ENCODE results near the gene SSH3. TPM values are rescaled to one million over a fixed set of nuclear protein-coding genes. Genes with fewer than 3 reads are reported as not detected.
A peak's percentile ranks its signal among the peaks of the same experiment; 100 is the strongest.

SSH3 gene
- total RNA-seq, 6 donors from 2014 or later: 35.9 to 99.2 (median 53.8) TPM

GRCh38 chr11:67299471-67300191 is 3.7 kb upstream of the SSH3 start:
- WGBS, 2 donors: 85 to 95% methylated on average over 4 to 28 of the region's 29 CpGs
- Histone ChIP-seq H3K27me3 (no peaks in the 10 kb centered on the region), H3K4me3 (no peak overlapping the region), H3K4me1 (peaks cover 21 to 30% (median 24%) of the 10 kb centered on the region in 4 donors), H3K9me3 (peaks cover 0 to 10% (median 6%) of the 10 kb centered on the region in 4 donors), H3K27ac (no peak overlapping the region), H3K36me3 (peaks cover 13 to 56% (median 35%) of the 10 kb centered on the region in 4 donors)
- DNase-seq: peak in 1 of 2 donors; percentile 79
- no peak for ATAC-seq (ENCODE audit: low FRiP score in 2 of 2)
- TF ChIP-seq POLR2AphosphoS5 (IDR thresholded peaks at IDR 0.05): no peak
- no peak for TF ChIP-seq POLR2A (IDR thresholded peaks at IDR 0.05)
- TF ChIP-seq, protein P1, sequence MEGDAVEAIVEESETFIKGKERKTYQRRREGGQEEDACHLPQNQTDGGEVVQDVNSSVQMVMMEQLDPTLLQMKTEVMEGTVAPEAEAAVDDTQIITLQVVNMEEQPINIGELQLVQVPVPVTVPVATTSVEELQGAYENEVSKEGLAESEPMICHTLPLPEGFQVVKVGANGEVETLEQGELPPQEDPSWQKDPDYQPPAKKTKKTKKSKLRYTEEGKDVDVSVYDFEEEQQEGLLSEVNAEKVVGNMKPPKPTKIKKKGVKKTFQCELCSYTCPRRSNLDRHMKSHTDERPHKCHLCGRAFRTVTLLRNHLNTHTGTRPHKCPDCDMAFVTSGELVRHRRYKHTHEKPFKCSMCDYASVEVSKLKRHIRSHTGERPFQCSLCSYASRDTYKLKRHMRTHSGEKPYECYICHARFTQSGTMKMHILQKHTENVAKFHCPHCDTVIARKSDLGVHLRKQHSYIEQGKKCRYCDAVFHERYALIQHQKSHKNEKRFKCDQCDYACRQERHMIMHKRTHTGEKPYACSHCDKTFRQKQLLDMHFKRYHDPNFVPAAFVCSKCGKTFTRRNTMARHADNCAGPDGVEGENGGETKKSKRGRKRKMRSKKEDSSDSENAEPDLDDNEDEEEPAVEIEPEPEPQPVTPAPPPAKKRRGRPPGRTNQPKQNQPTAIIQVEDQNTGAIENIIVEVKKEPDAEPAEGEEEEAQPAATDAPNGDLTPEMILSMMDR (IDR thresholded peaks at IDR 0.05): no peak
- no peak for TF ChIP-seq EP300 (IDR thresholded peaks at IDR 0.05)

GRCh38 chr11:67300256-67300755 is 3.0 kb upstream of the SSH3 start:
- peaks cover 13 to 54% (median 32%) of the 10 kb centered on the region in 4 donors for H3K36me3 ChIP-seq
- no peaks in the 10 kb centered on the region for H3K27me3 ChIP-seq
- TF ChIP-seq, protein P1 (IDR thresholded peaks at IDR 0.05): no peak
- TF ChIP-seq POLR2A (IDR thresholded peaks at IDR 0.05) (no peak), EP300 (IDR thresholded peaks at IDR 0.05) (no peak), POLR2AphosphoS5 (IDR thresholded peaks at IDR 0.05) (no peak)
- H3K4me1 ChIP-seq: peaks cover 23 to 37% (median 28%) of the 10 kb centered on the region in 4 donors
- DNase-seq (peak in 1 of 2 donors; percentile 52), ATAC-seq (ENCODE audit: low FRiP score in 2 of 2) (no peak)
- H3K4me3 ChIP-seq: no peak overlapping the region
- WGBS, 2 donors: 92 to 95% methylated on average over 11 of the region's 13 CpGs
- peaks cover 0 to 9% (median 6%) of the 10 kb centered on the region in 4 donors for H3K9me3 ChIP-seq
- no peak overlapping the region for H3K27ac ChIP-seq

GRCh38 chr11:67300756-67301312 is 2.5 kb upstream of the SSH3 start:
- no peak overlapping the region for H3K4me3 ChIP-seq
- no peak for ATAC-seq (ENCODE audit: low FRiP score in 2 of 2)
- no peak for TF ChIP-seq EP300 (IDR thresholded peaks at IDR 0.05)
- TF ChIP-seq, protein P1 (IDR thresholded peaks at IDR 0.05): no peak
- no peak for TF ChIP-seq POLR2AphosphoS5 (IDR thresholded peaks at IDR 0.05)
- TF ChIP-seq POLR2A (IDR thresholded peaks at IDR 0.05): no peak
- H3K4me1 ChIP-seq: peaks cover 23 to 39% (median 28%) of the 10 kb centered on the region in 4 donors
- peak in 1 of 2 donors; percentile 70 for DNase-seq
- no peak overlapping the region for H3K27ac ChIP-seq
- H3K27me3 ChIP-seq: no peaks in the 10 kb centered on the region
- 92 to 95% methylated on average over 16 to 20 of the region's 22 CpGs for WGBS, 2 donors
- peaks cover 0 to 3% (median 2%) of the 10 kb centered on the region in 4 donors for H3K9me3 ChIP-seq
- H3K36me3 ChIP-seq: peaks cover 13 to 49% (median 30%) of the 10 kb centered on the region in 4 donors

GRCh38 chr11:67301313-67301921 is 1.9 kb upstream of the SSH3 start:
- Histone ChIP-seq H3K9me3 (no peaks in the 10 kb centered on the region), H3K4me1 (peaks cover 23 to 39% (median 28%) of the 10 kb centered on the region in 4 donors), H3K4me3 (peak overlapping the region in 1 of 4 donors; percentile 99), H3K27ac (peak overlapping the region in 3 of 4 donors; percentile 91 to 96 (median 94)), H3K27me3 (no peaks in the 10 kb centered on the region), H3K36me3 (peaks cover 13 to 45% (median 30%) of the 10 kb centered on the region in 4 donors)
- peak; percentile 21 to 81 for DNase-seq
- TF ChIP-seq, protein P1 (IDR thresholded peaks at IDR 0.05): no peak
- TF ChIP-seq POLR2A (IDR thresholded peaks at IDR 0.05) (no peak), POLR2AphosphoS5 (IDR thresholded peaks at IDR 0.05) (no peak), EP300 (IDR thresholded peaks at IDR 0.05) (no peak)
- whole genome bisulfite sequencing, 2 donors: 87 to 93% methylated on average over 12 to 16 of the region's 28 CpGs
- ATAC-seq (ENCODE audit: low FRiP score in 2 of 2): no peak

Measured in upper lobe of left lung (tissue), 6 donors.